Mucosa of stomach (tissue), 1 donor: ENCODE results near the gene LAMC1.
A peak's percentile ranks its signal among the peaks of the same experiment; 100 is the strongest.

Experiments
- H3K27me3 ChIP-seq: one replicate; pipeline ENCODE4 v1.7.0; 2013; ENCODE audit warnings: mild to moderate bottlenecking, low read length; ENCODE audit not compliant: control insufficient read depth, insufficient read depth
- H3K36me3 ChIP-seq: one replicate; pipeline ENCODE4 v1.7.0; 2013; ENCODE audit warnings: low read length; ENCODE audit not compliant: control insufficient read depth, insufficient read depth
- H3K4me1 ChIP-seq: one replicate; pipeline ENCODE4 v1.7.0; 2013; ENCODE audit warnings: mild to moderate bottlenecking, low read length; ENCODE audit not compliant: control insufficient read depth, insufficient read depth
- H3K4me3 ChIP-seq: one replicate; pipeline ENCODE4 v1.7.0; 2013; ENCODE audit warnings: low read length
- H3K9ac ChIP-seq: one replicate; pipeline ENCODE4 v1.7.0; 2013; ENCODE audit warnings: mild to moderate bottlenecking, low read length, moderate library complexity
- H3K9me3 ChIP-seq: one replicate; pipeline ENCODE4 v1.7.0; 2013; ENCODE audit warnings: mild to moderate bottlenecking, low read length, moderate library complexity; ENCODE audit not compliant: control insufficient read depth
- donor health status: Pancreatic carcinoma.

LAMC1 gene

GRCh38 chr1:183000167-183000962 lies 22.9 kb upstream of the LAMC1 start:
- Histone ChIP-seq H3K4me1 (peaks cover 4% of the 10 kb centered on the region), H3K4me3 (no peak overlapping the region), H3K9me3 (no peaks in the 10 kb centered on the region), H3K36me3 (no peaks in the 10 kb centered on the region), H3K27me3 (peaks cover 3% of the 10 kb centered on the region), H3K9ac (no peak overlapping the region)

- H3K4me1 ChIP-seq, result peaks cover 4% of the 10 kb centered on the region
- no peak overlapping the region for H3K9ac ChIP-seq
- peaks cover 3% of the 10 kb centered on the region for H3K27me3 ChIP-seq
- H3K36me3 ChIP-seq, result no peaks in the 10 kb centered on the region
- H3K9me3 ChIP-seq, result no peaks in the 10 kb centered on the region
- no peak overlapping the region for H3K4me3 ChIP-seq
These were observed 21.0 kb upstream of the LAMC1 start for GRCh38 chr1:183002267-183002666.

- Histone ChIP-seq H3K9ac (no peak overlapping the region), H3K4me3 (no peak overlapping the region), H3K27me3 (peaks cover 3% of the 10 kb centered on the region), H3K36me3 (no peaks in the 10 kb centered on the region), H3K4me1 (peaks cover 4% of the 10 kb centered on the region), H3K9me3 (no peaks in the 10 kb centered on the region)
These were observed 20.4 kb upstream of the LAMC1 start for GRCh38 chr1:183002797-183003196.

- no peaks in the 10 kb centered on the region for H3K9me3 ChIP-seq
- H3K4me3 ChIP-seq, result no peak overlapping the region
- H3K27me3 ChIP-seq, result peaks cover 3% of the 10 kb centered on the region
- no peak overlapping the region for H3K9ac ChIP-seq
- peaks cover 4% of the 10 kb centered on the region for H3K4me1 ChIP-seq
- no peaks in the 10 kb centered on the region for H3K36me3 ChIP-seq
These were observed 20.0 kb upstream of the LAMC1 start for GRCh38 chr1:183003203-183003602.

GRCh38 chr1:183004141-183004540 lies 19.1 kb upstream of the LAMC1 start:
- Histone ChIP-seq H3K4me3 (no peak overlapping the region), H3K9ac (no peak overlapping the region), H3K36me3 (no peaks in the 10 kb centered on the region), H3K27me3 (peaks cover 3% of the 10 kb centered on the region), H3K9me3 (no peaks in the 10 kb centered on the region), H3K4me1 (peaks cover 4% of the 10 kb centered on the region)

- H3K9ac ChIP-seq, result no peak overlapping the region
- H3K9me3 ChIP-seq, result no peaks in the 10 kb centered on the region
- no peak overlapping the region for H3K4me3 ChIP-seq
- no peaks in the 10 kb centered on the region for H3K27me3 ChIP-seq
- no peaks in the 10 kb centered on the region for H3K36me3 ChIP-seq
- no peaks in the 10 kb centered on the region for H3K4me1 ChIP-seq
These were observed 11.4 kb upstream of the LAMC1 start for GRCh38 chr1:183011859-183012258.

- H3K9ac ChIP-seq, result no peak overlapping the region
- H3K9me3 ChIP-seq, result no peaks in the 10 kb centered on the region
- no peaks in the 10 kb centered on the region for H3K4me1 ChIP-seq
- no peaks in the 10 kb centered on the region for H3K36me3 ChIP-seq
- H3K4me3 ChIP-seq, result no peak overlapping the region
- H3K27me3 ChIP-seq, result no peaks in the 10 kb centered on the region
These were observed 10.8 kb upstream of the LAMC1 start for GRCh38 chr1:183012301-183012994.

- Histone ChIP-seq H3K36me3 (no peaks in the 10 kb centered on the region), H3K9me3 (no peaks in the 10 kb centered on the region), H3K27me3 (peaks cover 7% of the 10 kb centered on the region), H3K9ac (no peak overlapping the region), H3K4me1 (peaks cover 5% of the 10 kb centered on the region), H3K4me3 (no peak overlapping the region)
These were observed 4.0 kb upstream of the LAMC1 start for GRCh38 chr1:183019139-183019740.

GRCh38 chr1:183019860-183020259 lies 3.4 kb upstream of the LAMC1 start:
- Histone ChIP-seq H3K36me3 (no peaks in the 10 kb centered on the region), H3K4me3 (no peak overlapping the region), H3K27me3 (peaks cover 10% of the 10 kb centered on the region), H3K9me3 (no peaks in the 10 kb centered on the region), H3K9ac (no peak overlapping the region), H3K4me1 (peaks cover 6% of the 10 kb centered on the region)

- Histone ChIP-seq H3K9ac (peak overlapping the region; percentile 83), H3K4me3 (peak overlapping the region; percentile 51), H3K36me3 (no peaks in the 10 kb centered on the region), H3K27me3 (peaks cover 10% of the 10 kb centered on the region), H3K9me3 (no peaks in the 10 kb centered on the region), H3K4me1 (peaks cover 13% of the 10 kb centered on the region)
These were observed 1.6 kb upstream of the LAMC1 start for GRCh38 chr1:183021405-183022201.

- Histone ChIP-seq H3K4me1 (peaks cover 13% of the 10 kb centered on the region), H3K9me3 (no peaks in the 10 kb centered on the region), H3K27me3 (peaks cover 10% of the 10 kb centered on the region), H3K9ac (peak overlapping the region; percentile 83), H3K36me3 (no peaks in the 10 kb centered on the region), H3K4me3 (peak overlapping the region; percentile 51)
These were observed 746 bp upstream of the LAMC1 start for GRCh38 chr1:183022202-183023145.
